Adrenal gland (tissue), 12 donors: ENCODE results near the gene SEC22C. TPM values are rescaled to one million over a fixed set of nuclear protein-coding genes. Genes with fewer than 3 reads are reported as not detected.

Experiments
- DNase-seq, 7 donors: peaks; one replicate each; pipeline ENCODE4 v3.0.0-alpha.2; 2019 to 2020
- H3K27ac ChIP-seq, 5 donors: fragments of 200-600 bp; sonication (generic) in 4 of 5; 1 replicate in 3 of 5; 2 replicates in 2 of 5; pipeline versions ENCODE4 v1.5.1 to v1.8.0; 2016 to 2020; ENCODE audit warnings: mild to moderate bottlenecking in 1 of 5
- H3K27me3 ChIP-seq: fragments of 200-600 bp; 2 replicates; pipeline ENCODE4 v1.8.0; 2021
- H3K36me3 ChIP-seq, 2 donors: fragments of 200-600 bp; replicated peaks in 1 of 2; 1 replicate in 1 of 2; 2 replicates in 1 of 2; pipeline versions ENCODE4 v1.5.1 to v1.8.0; 2018 to 2022
- H3K4me1 ChIP-seq, 2 donors: fragments of 200-600 bp; replicated peaks in 1 of 2; 1 replicate in 1 of 2; 2 replicates in 1 of 2; pipeline versions ENCODE4 v1.5.1 to v1.8.0; 2018 to 2021
- H3K4me3 ChIP-seq, 4 donors: fragments of 200-600 bp; sonication (generic) in 3 of 4; one replicate each; pipeline ENCODE4 v1.5.1; 2016 to 2018
- H3K9me3 ChIP-seq, 3 donors: fragments of 200-600 bp; sonication (generic) in 1 of 3; replicated peaks in 1 of 3; 1 replicate in 2 of 3; 2 replicates in 1 of 3; pipeline versions ENCODE4 v1.5.1 to v1.8.0; 2016 to 2021
- POLR2A ChIP-seq, 2 donors: fragments of 450-650 bp; IDR thresholded peaks; one replicate each; pipeline ENCODE4 v1.6.1; 2017; ENCODE audit warnings: antibody characterized with exemption in 2 of 2, mild to moderate bottlenecking in 2 of 2, moderate library complexity in 1 of 2
- WGBS, 4 donors: extraction: QIAGEN DNeasy Blood & Tissue Kit in 2 of 4; methylation state at CpG; one replicate each; pipeline versions ENCODE4 v1.1.5 to v1.1.7; 2013 to 2017; 5-methylcytosine and 5-hydroxymethylcytosine counted together
- intact Hi-C, 2 donors: fragments of 100-400 bp; cut with DNase I; formaldehyde crosslinking; loops; one replicate each; pipeline versions ENCODE4 v1.14.1 to v1.15.0; 2022 to 2023
- polyA plus RNA-seq, 3 donors: library from polyadenylated mRNA; stranded (reverse); fragments of 200-250 nt in 2 of 3; fragments of 350-450 nt in 1 of 3; fragmentation: Illumina TruSeq in 1 of 3; extraction: RNeasy Lipid Tissue Mini Kit (QIAGEN cat#74804) in 1 of 3; gene quantifications; one replicate each; pipeline ENCODE4 v1.2.3, GENCODE V29; 2013 to 2014
- total RNA-seq, 9 donors: library from RNA; depleted of rRNA in 4 of 9; stranded (reverse); fragments of >200 nt in 4 of 9; fragments of 120-200 nt in 1 of 9; fragmentation: NEBNext Ultra II Directional in 1 of 9; extraction: Animal tissue kit (Norgen Biotek cat#: 25700) in 1 of 9; gene quantifications; one replicate each; pipeline versions ENCODE4 v1.1.0 to v1.2.4, GENCODE V29; 2013 to 2023
- TF ChIP-seq, protein P1 (sequence below), 6 experiments: fragments of 450-650 bp in 4 of 6; fragments of 200-600 bp in 2 of 6; sonication (generic) in 1 of 6; IDR thresholded peaks; 1 replicate in 5 of 6; 2 replicates in 1 of 6; pipeline versions ENCODE4 v1.5.1 to v1.8.0; 2016 to 2021; ENCODE audit warnings: antibody characterized with exemption in 6 of 6, mild to moderate bottlenecking in 2 of 6, moderate library complexity in 1 of 6
- donor health status: healthy with polysubstance abuse.
- donor health status: Bipolar disorder and iron deficiency.
- donor health status: DM: yes; HTN: yes; CAD: no.
- donor health status: DM: no; HTN: no; CAD: no.
- donor health status: DM: no; HTN: no; CAD: no.
- donor health status: DM: yes; HTN: yes; CAD: no.

The SEC22C gene
- total and polyA plus RNA-seq, 12 donors = 13.7 to 65.7 (median 41.8) TPM

DNA sequence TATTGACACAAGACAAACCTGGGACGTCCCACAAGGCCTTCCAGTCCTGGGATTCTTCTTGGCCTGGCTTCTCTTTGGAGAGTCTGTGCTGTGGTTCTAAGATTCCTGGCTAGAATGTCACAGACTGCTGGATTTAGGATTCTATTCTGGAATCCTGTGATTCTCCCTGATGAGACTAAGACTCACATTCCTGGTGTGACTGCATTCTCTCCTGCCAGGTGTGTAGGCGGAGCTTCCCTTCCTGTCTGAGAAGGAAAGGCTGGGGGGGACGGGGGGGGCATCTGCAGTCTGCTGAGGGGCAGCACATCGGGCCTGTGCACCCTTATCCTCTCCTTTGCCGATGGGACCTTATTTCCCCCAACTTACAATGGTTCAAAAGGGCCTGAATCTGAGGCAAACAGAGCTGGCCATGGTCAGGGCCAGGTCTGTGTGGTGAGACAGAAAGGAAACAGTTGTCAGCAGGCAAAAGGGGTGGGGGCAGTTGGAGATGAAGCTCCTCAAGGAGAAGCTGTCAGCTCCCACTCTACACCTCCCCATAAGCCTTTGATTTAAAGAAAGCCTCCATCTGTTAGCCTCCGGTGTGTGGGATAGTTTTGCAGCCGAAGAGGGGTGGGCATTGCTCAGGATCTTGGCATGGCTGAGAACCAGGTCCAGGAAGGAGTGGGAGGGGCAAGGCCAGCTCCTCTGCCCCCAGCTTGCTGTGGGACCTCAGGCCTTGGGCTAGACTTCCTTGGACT lies 48.4 kb downstream of the SEC22C start:
- H3K4me1 ChIP-seq = no peaks in the 10 kb centered on the region
- DNase-seq = no peak
- H3K4me3 ChIP-seq = no peak overlapping the region
- intact Hi-C loops = no loop called here
- H3K36me3 ChIP-seq = no peaks in the 10 kb centered on the region
- H3K9me3 ChIP-seq = no peaks in the 10 kb centered on the region
- H3K27ac ChIP-seq = no peak overlapping the region
- TF ChIP-seq, protein P1, sequence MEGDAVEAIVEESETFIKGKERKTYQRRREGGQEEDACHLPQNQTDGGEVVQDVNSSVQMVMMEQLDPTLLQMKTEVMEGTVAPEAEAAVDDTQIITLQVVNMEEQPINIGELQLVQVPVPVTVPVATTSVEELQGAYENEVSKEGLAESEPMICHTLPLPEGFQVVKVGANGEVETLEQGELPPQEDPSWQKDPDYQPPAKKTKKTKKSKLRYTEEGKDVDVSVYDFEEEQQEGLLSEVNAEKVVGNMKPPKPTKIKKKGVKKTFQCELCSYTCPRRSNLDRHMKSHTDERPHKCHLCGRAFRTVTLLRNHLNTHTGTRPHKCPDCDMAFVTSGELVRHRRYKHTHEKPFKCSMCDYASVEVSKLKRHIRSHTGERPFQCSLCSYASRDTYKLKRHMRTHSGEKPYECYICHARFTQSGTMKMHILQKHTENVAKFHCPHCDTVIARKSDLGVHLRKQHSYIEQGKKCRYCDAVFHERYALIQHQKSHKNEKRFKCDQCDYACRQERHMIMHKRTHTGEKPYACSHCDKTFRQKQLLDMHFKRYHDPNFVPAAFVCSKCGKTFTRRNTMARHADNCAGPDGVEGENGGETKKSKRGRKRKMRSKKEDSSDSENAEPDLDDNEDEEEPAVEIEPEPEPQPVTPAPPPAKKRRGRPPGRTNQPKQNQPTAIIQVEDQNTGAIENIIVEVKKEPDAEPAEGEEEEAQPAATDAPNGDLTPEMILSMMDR (IDR thresholded peaks at IDR 0.05) = no peak
- 75 to 81% (median 79%) methylated on average over 6 to 7 of the region's 7 CpGs for WGBS, 4 donors
- H3K27me3 ChIP-seq = no peaks in the 10 kb centered on the region

DNA sequence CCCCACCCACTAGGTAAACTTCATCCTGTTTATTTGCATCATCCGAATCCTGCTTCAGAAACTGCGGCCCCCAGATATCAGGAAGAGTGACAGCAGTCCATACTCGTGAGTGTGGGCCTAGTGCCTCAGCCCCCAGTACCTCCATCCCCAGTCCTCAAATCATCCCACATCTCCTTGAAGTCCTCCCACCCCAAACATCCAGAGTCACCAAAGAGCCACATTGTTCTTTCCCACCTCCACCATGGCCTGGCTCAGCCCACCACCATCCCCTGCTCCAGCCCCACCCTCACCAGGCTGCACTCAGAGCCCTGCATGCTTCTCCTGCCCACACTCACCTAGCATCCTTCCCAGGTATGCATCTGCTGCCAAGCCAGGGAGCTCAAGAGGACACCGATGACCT lies 49.5 kb downstream of the SEC22C start:
- TF ChIP-seq POLR2A (IDR thresholded peaks at IDR 0.05) = no peak
- TF ChIP-seq, protein P1 (IDR thresholded peaks at IDR 0.05) = no peak
- no peaks in the 10 kb centered on the region for H3K9me3 ChIP-seq
- H3K27me3 ChIP-seq = no peaks in the 10 kb centered on the region
- DNase-seq = no peak
- intact Hi-C loops = no loop called here
- no peaks in the 10 kb centered on the region for H3K36me3 ChIP-seq
- 92 to 97% (median 96%) methylated on average over 4 of the region's 4 CpGs for WGBS, 4 donors
- H3K27ac ChIP-seq = no peak overlapping the region
- no peak overlapping the region for H3K4me3 ChIP-seq
- H3K4me1 ChIP-seq = no peaks in the 10 kb centered on the region

DNA sequence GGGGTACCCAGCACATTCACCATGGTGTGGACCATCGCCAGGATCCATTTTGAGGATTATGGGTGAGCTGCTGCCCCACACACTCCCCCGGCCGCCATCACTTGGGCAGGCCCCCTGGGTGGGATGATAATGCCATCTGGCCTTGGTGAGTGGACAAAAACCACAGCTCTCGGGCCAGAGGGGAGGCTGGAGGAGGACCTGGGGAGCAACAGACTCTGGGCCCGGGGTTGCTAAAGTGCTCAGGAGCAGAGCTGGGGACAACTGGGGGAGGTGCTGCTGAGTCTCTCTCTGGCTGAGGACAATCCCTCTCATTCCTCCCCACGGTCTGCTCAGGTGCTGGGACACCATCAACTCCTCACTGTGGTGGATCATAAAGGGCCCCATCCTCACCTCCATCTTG lies 50.3 kb downstream of the SEC22C start:
- 92 to 97% (median 93%) methylated on average over 3 to 6 of the region's 6 CpGs for WGBS, 4 donors
- H3K9me3 ChIP-seq = no peaks in the 10 kb centered on the region
- H3K4me3 ChIP-seq = no peak overlapping the region
- no peaks in the 10 kb centered on the region for H3K4me1 ChIP-seq
- H3K27me3 ChIP-seq = no peaks in the 10 kb centered on the region
- no peak overlapping the region for H3K27ac ChIP-seq
- DNase-seq = no peak
- H3K36me3 ChIP-seq = no peaks in the 10 kb centered on the region
- intact Hi-C loops = no loop called here
- TF ChIP-seq, protein P1 (IDR thresholded peaks at IDR 0.05) = no peak
- no peak for TF ChIP-seq POLR2A (IDR thresholded peaks at IDR 0.05)

DNA sequence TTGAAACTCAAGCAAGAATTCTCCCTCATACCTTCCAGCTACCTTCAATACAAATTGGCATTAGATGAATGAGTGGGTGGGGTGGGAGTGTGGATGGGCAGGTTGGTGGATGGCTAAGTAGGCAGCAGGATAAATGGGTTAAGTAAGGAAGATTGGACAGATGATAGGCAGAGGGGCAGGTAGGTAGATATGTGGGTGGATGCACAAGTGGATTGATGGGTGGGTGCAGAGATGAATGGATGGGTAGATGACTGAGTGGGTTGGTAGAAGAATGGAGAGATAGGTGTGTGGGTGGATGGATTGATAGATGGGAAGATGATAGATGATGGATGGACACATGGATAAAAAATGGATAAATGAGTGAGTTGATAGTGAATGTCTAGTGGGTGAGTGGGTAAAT lies 51.7 kb downstream of the SEC22C start:
- DNase-seq = no peak
- H3K27me3 ChIP-seq = no peaks in the 10 kb centered on the region
- H3K4me1 ChIP-seq = no peaks in the 10 kb centered on the region
- H3K9me3 ChIP-seq = no peaks in the 10 kb centered on the region
- H3K27ac ChIP-seq = no peak overlapping the region
- intact Hi-C loops = no loop called here
- no peak for TF ChIP-seq POLR2A (IDR thresholded peaks at IDR 0.05)
- TF ChIP-seq, protein P1 (IDR thresholded peaks at IDR 0.05) = no peak
- no peaks in the 10 kb centered on the region for H3K36me3 ChIP-seq
- H3K4me3 ChIP-seq = no peak overlapping the region
